GM12878 (cell line): ENCODE results near the gene CD14.

Experiments used
- CHD2 ChIP-seq: IDR thresholded peaks from 2 replicates; pipeline ENCODE4 v1.6.1; 2011; ENCODE audit warnings: low read depth, low read length, improper control_type of control experiment, borderline replicate concordance
- FOXK2 ChIP-seq: fragments of 450-650 bp; IDR thresholded peaks from 2 replicates; pipeline ENCODE4 v1.6.1; 2017; ENCODE audit warnings: mild to moderate bottlenecking, moderate library complexity
- NFXL1 ChIP-seq: fragments of 450-650 bp; IDR thresholded peaks from 2 replicates; pipeline ENCODE4 v1.6.1; 2017; ENCODE audit warnings: antibody characterized with exemption, mild to moderate bottlenecking, borderline replicate concordance
- NR2F1 ChIP-seq: fragments of 450-650 bp; conservative IDR thresholded peaks from 2 replicates; pipeline ENCODE4 v1.6.1; 2017; ENCODE audit warnings: mild to moderate bottlenecking
- TAF1 ChIP-seq: IDR thresholded peaks from 2 replicates; pipeline ENCODE4 v1.6.1; 2011; ENCODE audit warnings: mild to moderate bottlenecking, low read depth, low read length, borderline replicate concordance
- TF ChIP-seq, protein P1 (sequence below): IDR thresholded peaks from 2 replicates; pipeline ENCODE4 v1.6.1; 2011; ENCODE audit warnings: borderline replicate concordance, low read depth, mild to moderate bottlenecking, moderate library complexity, low read length; ENCODE audit not compliant: insufficient read depth, poor library complexity, severe bottlenecking
- TF ChIP-seq, protein P2 (sequence below): IDR thresholded peaks from 2 replicates; pipeline ENCODE4 v1.6.1; 2011; ENCODE audit warnings: low read depth, low read length, improper control_type of control experiment, borderline replicate concordance
- TF ChIP-seq, protein P3 (sequence below): IDR thresholded peaks from 2 replicates; pipeline ENCODE4 v1.6.1; 2012; ENCODE audit warnings: low read length, inconsistent platforms

DNA sequence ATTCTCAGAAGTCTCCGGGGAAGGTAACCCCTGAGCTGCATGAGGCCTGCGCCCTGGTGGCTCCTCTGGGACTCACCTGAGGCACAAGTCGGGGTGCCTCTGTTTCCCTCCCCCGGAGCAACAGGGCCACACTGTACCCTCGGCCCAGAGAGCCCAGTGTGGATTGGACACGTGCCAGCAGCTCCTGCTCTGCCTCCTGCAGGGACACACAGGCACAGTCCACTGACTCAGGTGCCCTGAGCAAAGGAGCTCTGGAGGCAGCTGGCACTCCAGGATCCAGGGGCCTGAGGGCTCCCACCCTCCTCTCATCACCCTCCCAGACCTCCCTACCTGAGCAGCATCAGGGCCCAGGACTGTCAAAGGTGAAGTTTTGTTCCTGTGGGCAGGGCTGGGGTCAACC lies 38.8 kb downstream of the CD14 start:
- TF ChIP-seq, protein P1, sequence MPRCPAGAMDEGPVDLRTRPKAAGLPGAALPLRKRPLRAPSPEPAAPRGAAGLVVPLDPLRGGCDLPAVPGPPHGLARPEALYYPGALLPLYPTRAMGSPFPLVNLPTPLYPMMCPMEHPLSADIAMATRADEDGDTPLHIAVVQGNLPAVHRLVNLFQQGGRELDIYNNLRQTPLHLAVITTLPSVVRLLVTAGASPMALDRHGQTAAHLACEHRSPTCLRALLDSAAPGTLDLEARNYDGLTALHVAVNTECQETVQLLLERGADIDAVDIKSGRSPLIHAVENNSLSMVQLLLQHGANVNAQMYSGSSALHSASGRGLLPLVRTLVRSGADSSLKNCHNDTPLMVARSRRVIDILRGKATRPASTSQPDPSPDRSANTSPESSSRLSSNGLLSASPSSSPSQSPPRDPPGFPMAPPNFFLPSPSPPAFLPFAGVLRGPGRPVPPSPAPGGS: no peak
- TF ChIP-seq, protein P2, sequence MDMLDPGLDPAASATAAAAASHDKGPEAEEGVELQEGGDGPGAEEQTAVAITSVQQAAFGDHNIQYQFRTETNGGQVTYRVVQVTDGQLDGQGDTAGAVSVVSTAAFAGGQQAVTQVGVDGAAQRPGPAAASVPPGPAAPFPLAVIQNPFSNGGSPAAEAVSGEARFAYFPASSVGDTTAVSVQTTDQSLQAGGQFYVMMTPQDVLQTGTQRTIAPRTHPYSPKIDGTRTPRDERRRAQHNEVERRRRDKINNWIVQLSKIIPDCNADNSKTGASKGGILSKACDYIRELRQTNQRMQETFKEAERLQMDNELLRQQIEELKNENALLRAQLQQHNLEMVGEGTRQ: no peak
- no peak for TF ChIP-seq TAF1
- TF ChIP-seq CHD2: no peak
- no peak for TF ChIP-seq NR2F1
- TF ChIP-seq FOXK2: no peak
- no peak for TF ChIP-seq NFXL1
- TF ChIP-seq, protein P3, sequence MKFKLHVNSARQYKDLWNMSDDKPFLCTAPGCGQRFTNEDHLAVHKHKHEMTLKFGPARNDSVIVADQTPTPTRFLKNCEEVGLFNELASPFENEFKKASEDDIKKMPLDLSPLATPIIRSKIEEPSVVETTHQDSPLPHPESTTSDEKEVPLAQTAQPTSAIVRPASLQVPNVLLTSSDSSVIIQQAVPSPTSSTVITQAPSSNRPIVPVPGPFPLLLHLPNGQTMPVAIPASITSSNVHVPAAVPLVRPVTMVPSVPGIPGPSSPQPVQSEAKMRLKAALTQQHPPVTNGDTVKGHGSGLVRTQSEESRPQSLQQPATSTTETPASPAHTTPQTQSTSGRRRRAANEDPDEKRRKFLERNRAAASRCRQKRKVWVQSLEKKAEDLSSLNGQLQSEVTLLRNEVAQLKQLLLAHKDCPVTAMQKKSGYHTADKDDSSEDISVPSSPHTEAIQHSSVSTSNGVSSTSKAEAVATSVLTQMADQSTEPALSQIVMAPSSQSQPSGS: no peak
